ENCODE results near the gene GOLGA6L2.

DNA sequence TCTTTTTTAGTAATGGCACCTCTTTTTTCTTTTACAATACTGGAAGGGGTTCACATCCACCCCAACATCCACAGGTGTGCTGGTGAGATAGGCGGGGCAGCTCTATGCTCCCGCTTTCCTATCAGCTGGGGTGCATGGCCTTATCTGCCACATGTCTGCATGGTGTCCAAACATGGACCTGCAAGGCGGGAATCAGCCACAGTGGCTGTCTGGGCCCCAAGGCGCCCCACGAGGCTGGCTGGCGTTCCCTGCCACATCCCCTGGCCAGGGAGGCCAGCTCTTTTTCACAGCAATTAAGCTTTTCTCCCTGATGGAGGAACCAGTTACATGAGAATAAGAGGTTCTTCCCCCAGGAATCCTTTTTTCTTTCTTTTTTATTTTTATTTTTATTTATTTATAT, 30.9 kb upstream of the GOLGA6L2 start:
- TF ChIP-seq POLR2AphosphoS5 (IDR thresholded peaks at IDR 0.05; ENCODE audit: low read depth, low read length) (no peak), SPI1 (IDR thresholded peaks at IDR 0.05; ENCODE audit: low read depth, low read length) (no peak), POLR2A (IDR thresholded peaks at IDR 0.05; ENCODE audit: low read depth, low read length) (no peak), TAF1 (IDR thresholded peaks at IDR 0.05; ENCODE audit: low read depth, low read length) (no peak)

Data from GM12891 (cell line).